OCI-LY3 (cell line): ENCODE results near the gene KLK8.

Source experiments
- H2AFZ ChIP-seq: fragments of 200-600, 300-600 bp; shearing (Covaris generic); 2 replicates; pipeline ENCODE4 v1.6.0; 2014; ENCODE audit warnings: antibody characterized with exemption, low read depth, low read length
- H3K27ac ChIP-seq: fragments of 200-600, 300-600 bp; sonication (generic); 2 replicates; pipeline ENCODE4 v1.5.1; 2014; ENCODE audit warnings: mild to moderate bottlenecking, low read length, moderate library complexity, mixed read lengths
- H3K27me3 ChIP-seq: fragments of 200-600, 300-600 bp; sonication (generic); 2 replicates; pipeline ENCODE4 v1.6.1; 2014; ENCODE audit warnings: low read depth, low read length, mixed read lengths
- H3K36me3 ChIP-seq: fragments of 200-600, 300-600 bp; sonication (generic); replicated peaks from 2 replicates; pipeline ENCODE3; 2014; ENCODE audit warnings: low read depth, low read length, mixed read lengths
- H3K4me1 ChIP-seq: fragments of 300-600, 200-600 bp; sonication (generic); 2 replicates; pipeline ENCODE4 v1.6.1; 2014; ENCODE audit warnings: low read length, mixed read lengths
- H3K4me2 ChIP-seq: fragments of 200-600, 300-600 bp; sonication (generic); 2 replicates; pipeline ENCODE4 v1.6.1; 2014; ENCODE audit warnings: low read length, mixed read lengths
- H3K4me3 ChIP-seq: fragments of 300-600, 200-600 bp; sonication (generic); 2 replicates; pipeline ENCODE4 v1.5.1; 2014; ENCODE audit warnings: antibody characterized with exemption, mild to moderate bottlenecking, low read length, moderate library complexity
- H3K79me2 ChIP-seq: fragments of 300-600, 200-600 bp; shearing (Covaris generic); 2 replicates; pipeline ENCODE4 v1.6.1; 2014; ENCODE audit warnings: mild to moderate bottlenecking, low read length, mixed read lengths
- H3K9ac ChIP-seq: fragments of 300-600, 200-600 bp; shearing (Covaris generic); 2 replicates; pipeline ENCODE4 v1.6.0; 2014; ENCODE audit warnings: mild to moderate bottlenecking, low read length, moderate library complexity
- H3K9me3 ChIP-seq: fragments of 200-600, 300-600 bp; shearing (Covaris generic); 2 replicates; pipeline ENCODE4 v1.6.1; 2014; ENCODE audit warnings: low read length, mixed read lengths; ENCODE audit not compliant: insufficient read depth
- H4K20me1 ChIP-seq: fragments of 200-600, 300-600 bp; sonication (generic); 2 replicates; pipeline ENCODE4 v1.6.1; 2016; ENCODE audit warnings: low read length, mixed read lengths; ENCODE audit not compliant: insufficient read depth
- EZH2phosphoT487 ChIP-seq: fragments of 200-600 bp; shearing (Covaris generic); IDR thresholded peaks from 2 replicates; pipeline ENCODE4 v1.6.1; 2018; ENCODE audit warnings: antibody characterized with exemption, mixed run types, low read depth
- TF ChIP-seq, protein P1 (sequence below): fragments of 200-600, 300-600 bp; sonication (generic); IDR thresholded peaks from 2 replicates; pipeline ENCODE4 v1.5.1; 2014; ENCODE audit warnings: antibody characterized with exemption, low read length, low read depth

The KLK8 gene

GRCh38 chr19:51014242-51014641 is 12.8 kb upstream of the KLK8 start:
- Histone ChIP-seq H3K27ac (no peak overlapping the region), H3K36me3 (no peaks in the 10 kb centered on the region), H3K4me1 (no peaks in the 10 kb centered on the region), H3K9ac (no peak overlapping the region), H4K20me1 (no peaks in the 10 kb centered on the region), H3K4me3 (no peak overlapping the region), H3K79me2 (no peaks in the 10 kb centered on the region), H2AFZ (no peak overlapping the region), H3K9me3 (no peaks in the 10 kb centered on the region), H3K4me2 (no peak overlapping the region), H3K27me3 (peaks cover 15% of the 10 kb centered on the region; the same call in 1 of the 2 replicates)
- TF ChIP-seq EZH2phosphoT487: no peak
- TF ChIP-seq, protein P1, sequence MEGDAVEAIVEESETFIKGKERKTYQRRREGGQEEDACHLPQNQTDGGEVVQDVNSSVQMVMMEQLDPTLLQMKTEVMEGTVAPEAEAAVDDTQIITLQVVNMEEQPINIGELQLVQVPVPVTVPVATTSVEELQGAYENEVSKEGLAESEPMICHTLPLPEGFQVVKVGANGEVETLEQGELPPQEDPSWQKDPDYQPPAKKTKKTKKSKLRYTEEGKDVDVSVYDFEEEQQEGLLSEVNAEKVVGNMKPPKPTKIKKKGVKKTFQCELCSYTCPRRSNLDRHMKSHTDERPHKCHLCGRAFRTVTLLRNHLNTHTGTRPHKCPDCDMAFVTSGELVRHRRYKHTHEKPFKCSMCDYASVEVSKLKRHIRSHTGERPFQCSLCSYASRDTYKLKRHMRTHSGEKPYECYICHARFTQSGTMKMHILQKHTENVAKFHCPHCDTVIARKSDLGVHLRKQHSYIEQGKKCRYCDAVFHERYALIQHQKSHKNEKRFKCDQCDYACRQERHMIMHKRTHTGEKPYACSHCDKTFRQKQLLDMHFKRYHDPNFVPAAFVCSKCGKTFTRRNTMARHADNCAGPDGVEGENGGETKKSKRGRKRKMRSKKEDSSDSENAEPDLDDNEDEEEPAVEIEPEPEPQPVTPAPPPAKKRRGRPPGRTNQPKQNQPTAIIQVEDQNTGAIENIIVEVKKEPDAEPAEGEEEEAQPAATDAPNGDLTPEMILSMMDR: no peak

- no peak overlapping the region for H3K27ac ChIP-seq
- no peaks in the 10 kb centered on the region for H4K20me1 ChIP-seq
- TF ChIP-seq EZH2phosphoT487: no peak
- TF ChIP-seq, protein P1: no peak
- no peak overlapping the region for H3K9ac ChIP-seq
- H2AFZ ChIP-seq: no peak overlapping the region
- no peak overlapping the region for H3K4me2 ChIP-seq
- H3K27me3 ChIP-seq: peaks cover 19% of the 10 kb centered on the region; the same call in 1 of the 2 replicates
- no peak overlapping the region for H3K4me3 ChIP-seq
- no peaks in the 10 kb centered on the region for H3K36me3 ChIP-seq
- H3K79me2 ChIP-seq: no peaks in the 10 kb centered on the region
- no peaks in the 10 kb centered on the region for H3K9me3 ChIP-seq
- H3K4me1 ChIP-seq: no peaks in the 10 kb centered on the region
These were observed 11.3 kb upstream of the KLK8 start for GRCh38 chr19:51012661-51013190.

- H2AFZ ChIP-seq: no peak overlapping the region
- no peak overlapping the region for H3K4me3 ChIP-seq
- no peaks in the 10 kb centered on the region for H3K4me1 ChIP-seq
- no peaks in the 10 kb centered on the region for H4K20me1 ChIP-seq
- no peak overlapping the region for H3K9ac ChIP-seq
- no peaks in the 10 kb centered on the region for H3K36me3 ChIP-seq
- H3K79me2 ChIP-seq: no peaks in the 10 kb centered on the region
- TF ChIP-seq EZH2phosphoT487: no peak
- TF ChIP-seq, protein P1: no peak
- H3K9me3 ChIP-seq: no peaks in the 10 kb centered on the region
- no peak overlapping the region for H3K27ac ChIP-seq
- H3K4me2 ChIP-seq: no peak overlapping the region
- peaks cover 27% of the 10 kb centered on the region; the same call in 1 of the 2 replicates for H3K27me3 ChIP-seq
These were observed 8.8 kb upstream of the KLK8 start for GRCh38 chr19:51010066-51010795.

- TF ChIP-seq EZH2phosphoT487: no peak
- TF ChIP-seq, protein P1: no peak
- Histone ChIP-seq H3K4me1 (no peaks in the 10 kb centered on the region), H4K20me1 (no peaks in the 10 kb centered on the region), H3K79me2 (no peaks in the 10 kb centered on the region), H3K4me2 (no peak overlapping the region), H3K27ac (no peak overlapping the region), H3K4me3 (no peak overlapping the region), H3K9me3 (no peaks in the 10 kb centered on the region), H3K36me3 (no peaks in the 10 kb centered on the region), H3K9ac (no peak overlapping the region), H3K27me3 (peaks cover 31% of the 10 kb centered on the region), H2AFZ (no peak overlapping the region)
These were observed 7.9 kb upstream of the KLK8 start for GRCh38 chr19:51009061-51009891.
